ENCODE data around the gene GADD45G.

Gene GADD45G

GRCh38 chr9:89604729-89605464 is at the start of gene GADD45G:
TSS of gene GADD45G (plus strand) at chr9:89605012. CDS start at chr9:89605122, 110 bp downstream.
- TF ChIP-seq CTCF (IDR thresholded peaks at IDR 0.05; ENCODE audit: extremely low read depth, insufficient read depth, missing control alignments): no peak
- peak; percentile 91 for DNase-seq (ENCODE audit: low spot score)
- in situ Hi-C loops (cut with MboI; ENCODE audit: low pct_unique_long_range_greater_than_20kb, low sequenced_read_pairs, unreplicated experiment): loop anchor here (10.0 kb wide), 1 partner anchor 500 kb away; no protein-coding TSS in a partner anchor

- no peak for TF ChIP-seq CTCF (IDR thresholded peaks at IDR 0.05; ENCODE audit: extremely low read depth, insufficient read depth, missing control alignments)
- DNase-seq (ENCODE audit: low spot score): no peak
- in situ Hi-C loops (cut with MboI; ENCODE audit: low pct_unique_long_range_greater_than_20kb, low sequenced_read_pairs, unreplicated experiment): no loop called here
Observed at GRCh38 chr9:89555036-89555415, 49.8 kb upstream of the GADD45G start.

- DNase-seq (ENCODE audit: low spot score): peak; percentile 56
- TF ChIP-seq CTCF (IDR thresholded peaks at IDR 0.05; ENCODE audit: extremely low read depth, insufficient read depth, missing control alignments): no peak
- in situ Hi-C loops (cut with MboI; ENCODE audit: low pct_unique_long_range_greater_than_20kb, low sequenced_read_pairs, unreplicated experiment): no loop called here
Observed at GRCh38 chr9:89555451-89556375, 49.1 kb upstream of the GADD45G start.

GRCh38 chr9:89558196-89558899 is 46.5 kb upstream of the GADD45G start:
- no peak for DNase-seq (ENCODE audit: low spot score)
- TF ChIP-seq CTCF (IDR thresholded peaks at IDR 0.05; ENCODE audit: extremely low read depth, insufficient read depth, missing control alignments): no peak
- in situ Hi-C loops (cut with MboI; ENCODE audit: low pct_unique_long_range_greater_than_20kb, low sequenced_read_pairs, unreplicated experiment): no loop called here

GRCh38 chr9:89558948-89559347 is 45.9 kb upstream of the GADD45G start:
- no peak for TF ChIP-seq CTCF (IDR thresholded peaks at IDR 0.05; ENCODE audit: extremely low read depth, insufficient read depth, missing control alignments)
- no peak for DNase-seq (ENCODE audit: low spot score)
- in situ Hi-C loops (cut with MboI; ENCODE audit: low pct_unique_long_range_greater_than_20kb, low sequenced_read_pairs, unreplicated experiment): no loop called here

- DNase-seq (ENCODE audit: low spot score): no peak
- in situ Hi-C loops (cut with MboI; ENCODE audit: low pct_unique_long_range_greater_than_20kb, low sequenced_read_pairs, unreplicated experiment): no loop called here
- TF ChIP-seq CTCF (IDR thresholded peaks at IDR 0.05; ENCODE audit: extremely low read depth, insufficient read depth, missing control alignments): no peak
Observed at GRCh38 chr9:89562186-89562814, 42.5 kb upstream of the GADD45G start.
